IMR-90 (cell line): ENCODE measurements around the gene ZNF778.

ENCODE experiments used
- CEBPB ChIP-seq: IDR thresholded peaks from 2 replicates; pipeline ENCODE4 v1.6.1; 2012; ENCODE audit warnings: low read depth, low read length, improper control_type of control experiment
- CTCF ChIP-seq: conservative IDR thresholded peaks from 2 replicates; pipeline ENCODE4 v1.5.1; 2012; ENCODE audit warnings: mild to moderate bottlenecking, low read depth, low read length, improper control_type of control experiment
- POLR2A ChIP-seq: IDR thresholded peaks from 2 replicates; pipeline ENCODE4 v1.6.1; 2012; ENCODE audit warnings: mild to moderate bottlenecking, low read depth, low read length
- RCOR1 ChIP-seq: IDR thresholded peaks from 2 replicates; pipeline ENCODE4 v1.6.1; 2012; ENCODE audit warnings: mild to moderate bottlenecking, low read length, improper control_type of control experiment; ENCODE audit not compliant: insufficient replicate concordance
- RFX5 ChIP-seq: IDR thresholded peaks from 2 replicates; pipeline ENCODE4 v1.8.0; 2012; ENCODE audit warnings: low read depth, mild to moderate bottlenecking, low read length, moderate library complexity
- SMC3 ChIP-seq: fragments of 150-350 bp; IDR thresholded peaks from 2 replicates; pipeline ENCODE4 v1.6.1; 2016; ENCODE audit warnings: low read depth, mild to moderate bottlenecking, antibody characterized with exemption, low read length, moderate library complexity

- TF ChIP-seq CTCF (no peak), SMC3 (no peak), POLR2A (no peak), CEBPB (no peak), RCOR1 (no peak), RFX5 (no peak)
These were observed 32.9 kb upstream of the ZNF778 start for GRCh38 chr16:89184677-89184932.
